ENCODE data around the gene APOBEC4.

- TF ChIP-seq RBBP5 (IDR thresholded peaks at IDR 0.05; ENCODE audit: borderline replicate concordance, low read depth, low read length) (no peak), CTCF (IDR thresholded peaks at IDR 0.05; ENCODE audit: control extremely low read depth in 1 of 3, insufficient read depth in 1 of 3, low read depth in 1 of 3, low read length in 3 of 3) (no peak)
Observed at GRCh38 chr1:183675381-183675780, 22.3 kb upstream of the APOBEC4 start.
